H1 (cell line): ENCODE measurements around the gene ABCC9. TPM values are rescaled to one million over a fixed set of nuclear protein-coding genes. Genes with fewer than 3 reads are reported as not detected.

Experiments used
- CTCF ChIA-PET: fragments of 300-600 bp; sonication (Branson Sonifier 250); formaldehyde crosslinking; loops from one replicate; lab custom pipeline; 2021; ENCODE audit not compliant: partially characterized antibody; lab: Charles Lee
- POLR2A ChIA-PET: fragments of 300-600 bp; sonication (Branson Sonifier 250); formaldehyde crosslinking; loops from one replicate; lab custom pipeline; 2021; ENCODE audit warnings: inconsistent platforms; ENCODE audit not compliant: partially characterized antibody; lab: Charles Lee
- DNase-seq, 2 experiments: peaks; one replicate each; pipeline versions ENCODE4 v3.0.0 to v3.0.0-alpha.2; 2010 to 2022; ENCODE audit warnings: low spot score in 2 of 2, low read depth in 1 of 2, mixed read lengths in 1 of 2
- FAIRE-seq: peaks from 2 replicates; lab custom pipeline; 2011; peaks lifted over from hg19 to GRCh38; lab: Jason Lieb, UNC
- H2AFZ ChIP-seq: 2 replicates; pipeline ENCODE4 v1.8.1; 2012; ENCODE audit warnings: low read length, inconsistent platforms
- H2AK5ac ChIP-seq: 2 replicates; pipeline ENCODE4 v1.6.1; 2013; ENCODE audit warnings: low read depth, low read length
- H2BK120ac ChIP-seq: replicated peaks from 2 replicates; pipeline ENCODE3; 2013; ENCODE audit warnings: low read depth, low read length, inconsistent platforms
- H2BK12ac ChIP-seq: 2 replicates; pipeline ENCODE4 v1.6.1; 2013; ENCODE audit warnings: low read depth, low read length
- H2BK15ac ChIP-seq: 2 replicates; pipeline ENCODE4 v1.6.1; 2013; ENCODE audit warnings: low read length
- H2BK20ac ChIP-seq: 2 replicates; pipeline ENCODE4 v1.6.1; 2013; ENCODE audit warnings: low read length
- H2BK5ac ChIP-seq: 2 replicates; pipeline ENCODE4 v1.6.1; 2013; ENCODE audit warnings: low read depth, low read length
- H3K14ac ChIP-seq: 2 replicates; pipeline ENCODE4 v1.6.1; 2013; ENCODE audit warnings: inconsistent platforms; ENCODE audit not compliant: insufficient read length
- H3K18ac ChIP-seq: 2 replicates; pipeline ENCODE4 v1.6.1; 2013; ENCODE audit warnings: low read length; ENCODE audit errors: extremely low read depth
- H3K23ac ChIP-seq: 2 replicates; pipeline ENCODE4 v1.6.1; 2013; ENCODE audit warnings: inconsistent platforms; ENCODE audit not compliant: insufficient read length
- H3K23me2 ChIP-seq: 2 replicates; pipeline ENCODE4 v1.6.1; 2013; ENCODE audit warnings: low read depth, low read length
- H3K27ac ChIP-seq: 2 replicates; pipeline ENCODE4 v1.6.1; 2011; ENCODE audit warnings: low read depth, low read length, inconsistent platforms
- H3K27me3 ChIP-seq, 4 experiments: replicated peaks in 1 of 4; 1 replicate in 1 of 4; 2 replicates in 3 of 4; pipeline versions ENCODE4 v1.6.1 to v1.8.1; 2011 to 2013; ENCODE audit warnings: low read length in 3 of 4, mild to moderate bottlenecking in 3 of 4, inconsistent platforms in 2 of 4, mixed read lengths in 2 of 4, moderate library complexity in 1 of 4; ENCODE audit not compliant: control insufficient read depth in 3 of 4, insufficient read depth in 3 of 4; ENCODE audit errors: extremely low read depth in 1 of 4
- H3K36me3 ChIP-seq, 4 experiments: 2 replicates each; pipeline versions ENCODE4 v1.6.1 to v1.8.1; 2011 to 2013; ENCODE audit warnings: mild to moderate bottlenecking in 4 of 4, low read length in 3 of 4, moderate library complexity in 2 of 4, control low read depth in 1 of 4, inconsistent platforms in 1 of 4; ENCODE audit not compliant: insufficient read depth in 4 of 4, control insufficient read depth in 2 of 4
- H3K4ac ChIP-seq: replicated peaks from 2 replicates; pipeline ENCODE3; 2013; ENCODE audit warnings: low read length, low read depth, mixed read lengths, inconsistent platforms; ENCODE audit not compliant: insufficient read length
- H3K4me1 ChIP-seq, 4 experiments: replicated peaks in 1 of 4; 1 replicate in 1 of 4; 2 replicates in 3 of 4; pipeline versions ENCODE4 v1.6.1 to v1.8.1; 2011 to 2013; ENCODE audit warnings: low read length in 3 of 4, inconsistent platforms in 2 of 4, mixed read lengths in 1 of 4; ENCODE audit not compliant: insufficient read depth in 4 of 4, control insufficient read depth in 3 of 4
- H3K4me2 ChIP-seq, 2 experiments: 2 replicates each; pipeline versions ENCODE4 v1.6.1 to v1.8.1; 2011 to 2013; ENCODE audit warnings: low read depth in 2 of 2, low read length in 2 of 2, control low read depth in 1 of 2, inconsistent platforms in 1 of 2, mild to moderate bottlenecking in 1 of 2; ENCODE audit not compliant: insufficient read depth in 1 of 2
- H3K4me3 ChIP-seq, 4 experiments: fragments of 200-600, 300-600 bp in 1 of 4; sonication (generic), shearing (Covaris generic), sonication (Bioruptor Twin) in 1 of 4; 2 replicates each; pipeline versions ENCODE4 v1.5.1 to v1.8.1; 2011 to 2016; ENCODE audit warnings: low read length in 4 of 4, low read depth in 3 of 4, control low read depth in 2 of 4, inconsistent platforms in 2 of 4, mild to moderate bottlenecking in 2 of 4, mixed read lengths in 1 of 4, moderate library complexity in 1 of 4; ENCODE audit not compliant: insufficient read depth in 2 of 4; ENCODE audit errors: extremely low read depth in 1 of 4
- H3K56ac ChIP-seq: replicated peaks from 2 replicates; pipeline ENCODE3; 2013; ENCODE audit warnings: low read depth, mild to moderate bottlenecking, mixed read lengths, low read length, inconsistent platforms; ENCODE audit not compliant: insufficient read length
- H3K79me1 ChIP-seq: 2 replicates; pipeline ENCODE4 v1.6.1; 2013; ENCODE audit warnings: low read depth, low read length, control low read depth
- H3K79me2 ChIP-seq, 2 experiments: 2 replicates each; pipeline versions ENCODE4 v1.6.1 to v1.8.1; 2012 to 2013; ENCODE audit warnings: low read length in 2 of 2, mild to moderate bottlenecking in 2 of 2, inconsistent platforms in 1 of 2; ENCODE audit not compliant: insufficient read depth in 2 of 2, control insufficient read depth in 1 of 2
- H3K9ac ChIP-seq, 4 experiments: replicated peaks in 1 of 4; 1 replicate in 1 of 4; 2 replicates in 3 of 4; pipeline versions ENCODE4 v1.6.1 to v1.8.1; 2011 to 2013; ENCODE audit warnings: low read depth in 3 of 4, low read length in 3 of 4, control low read depth in 2 of 4, mild to moderate bottlenecking in 2 of 4, moderate library complexity in 2 of 4, inconsistent platforms in 1 of 4; ENCODE audit errors: extremely low read depth in 1 of 4
- H3K9me3 ChIP-seq, 2 experiments: 2 replicates each; pipeline versions ENCODE4 v1.6.1 to v1.8.1; 2012 to 2013; ENCODE audit warnings: mild to moderate bottlenecking in 2 of 2, moderate library complexity in 2 of 2, control low read depth in 1 of 2, inconsistent platforms in 1 of 2, low read depth in 1 of 2, low read length in 1 of 2, mixed read lengths in 1 of 2; ENCODE audit not compliant: insufficient read depth in 2 of 2
- H4K20me1 ChIP-seq, 2 experiments: replicated peaks in 1 of 2; 2 replicates each; pipeline versions ENCODE3 to v1.8.1; 2011 to 2013; ENCODE audit warnings: inconsistent platforms in 2 of 2, low read length in 2 of 2, mild to moderate bottlenecking in 1 of 2; ENCODE audit not compliant: insufficient read depth in 2 of 2, control insufficient read depth in 1 of 2
- H4K5ac ChIP-seq: 2 replicates; pipeline ENCODE4 v1.6.1; 2013; ENCODE audit warnings: low read length, low read depth, mixed read lengths, inconsistent platforms; ENCODE audit not compliant: insufficient read length
- H4K8ac ChIP-seq: 2 replicates; pipeline ENCODE4 v1.8.0; 2013; ENCODE audit warnings: mild to moderate bottlenecking, moderate library complexity, low read length, inconsistent platforms; ENCODE audit not compliant: insufficient read depth; ENCODE audit errors: extremely low read depth
- H4K91ac ChIP-seq: replicated peaks from 2 replicates; pipeline ENCODE3; 2013; ENCODE audit warnings: low read length, mixed read lengths, inconsistent platforms; ENCODE audit not compliant: insufficient read length
- ATF3 ChIP-seq: IDR thresholded peaks from 2 replicates; pipeline ENCODE4 v1.6.1; 2011; ENCODE audit warnings: low read depth, mild to moderate bottlenecking, low read length; ENCODE audit not compliant: insufficient read depth
- BACH1 ChIP-seq: IDR thresholded peaks from 2 replicates; pipeline ENCODE4 v1.6.1; 2012; ENCODE audit warnings: low read length, improper control_type of control experiment
- BRCA1 ChIP-seq: IDR thresholded peaks from 2 replicates; pipeline ENCODE4 v1.6.1; 2012; ENCODE audit warnings: low read depth, low read length, improper control_type of control experiment
- EGR1 ChIP-seq: IDR thresholded peaks from 2 replicates; pipeline ENCODE4 v1.6.1; 2011; ENCODE audit warnings: low read depth, low read length, borderline replicate concordance
- FOSL1 ChIP-seq: IDR thresholded peaks from 2 replicates; pipeline ENCODE4 v1.6.1; 2011; ENCODE audit warnings: mild to moderate bottlenecking, low read depth, low read length, moderate library complexity; ENCODE audit not compliant: insufficient read depth
- GABPA ChIP-seq: IDR thresholded peaks from 2 replicates; pipeline ENCODE4 v1.6.1; 2011; ENCODE audit warnings: mild to moderate bottlenecking, low read length, moderate library complexity, borderline replicate concordance; ENCODE audit not compliant: insufficient read depth
- KDM4A ChIP-seq: IDR thresholded peaks from one replicate; pipeline ENCODE4 v1.7.1; 2012; ENCODE audit warnings: low read depth, mild to moderate bottlenecking, moderate library complexity, low read length, inconsistent platforms; ENCODE audit not compliant: severe bottlenecking
- TAF1 ChIP-seq: IDR thresholded peaks from 2 replicates; pipeline ENCODE4 v1.6.1; 2011; ENCODE audit warnings: mild to moderate bottlenecking, low read depth, low read length
- TBP ChIP-seq: IDR thresholded peaks from 2 replicates; pipeline ENCODE4 v1.6.1; 2011; ENCODE audit warnings: low read depth, low read length, improper control_type of control experiment
- whole genome bisulfite sequencing, 2 experiments: shearing (Covaris generic) in 1 of 2; methylation state at CpG; one replicate each; pipeline versions ENCODE4 v1.1.6 to v1.1.7; 2013 to 2015; ENCODE audit warnings: low lambda C conversion rate in 2 of 2, mixed read lengths in 2 of 2, inconsistent platforms in 1 of 2, low coverage in 1 of 2, missing lambda C conversion rate in 1 of 2; ENCODE audit not compliant: insufficient replicate concordance in 2 of 2, insufficient coverage in 1 of 2, insufficient read length in 1 of 2; ENCODE audit errors: extremely low coverage in 1 of 2, missing lambda C conversion rate in 1 of 2; 5-methylcytosine and 5-hydroxymethylcytosine counted together
- polyA plus RNA-seq, 7 experiments: library from polyadenylated mRNA; depleted of rRNA in 3 of 7; stranded (reverse) in 5 of 7; unstranded in 2 of 7; fragments of >200 nt in 5 of 7; fragments of 200-250 nt in 2 of 7; gene quantifications; 1 replicate in 5 of 7; 2 replicates in 1 of 7; 4 replicates in 1 of 7; pipeline versions ENCODE4 v1.2.1 to v1.2.3, GENCODE V29; 2011 to 2013; ENCODE audit warnings: missing spikeins in 2 of 7, mixed read lengths in 2 of 7
- total RNA-seq: library from RNA; stranded (reverse); fragmentation: NEBNext Ultra II Directional; extraction: Animal tissue kit (Norgen Biotek cat#: 25700); gene quantifications from 2 replicates; pipeline ENCODE4 v1.2.1, GENCODE V29; 2021

The ABCC9 gene
- total and polyA plus RNA-seq, 2 of the 8 experiments (the other 6 are each of a cell fraction or from before 2014, with no cell fraction given), result under 0.01 TPM; not detected in 1

- no peak overlapping the region for H3K14ac ChIP-seq
- POLR2A ChIA-PET, result no interaction called here
- H3K79me2 ChIP-seq, result no peaks in the 10 kb centered on the region
- H2BK12ac ChIP-seq, result no peak overlapping the region
- no peaks in the 10 kb centered on the region for H3K27me3 ChIP-seq
- no peaks in the 10 kb centered on the region for H4K20me1 ChIP-seq
- H2BK5ac ChIP-seq, result no peak overlapping the region
- H3K23ac ChIP-seq, result no peak overlapping the region
- no peak overlapping the region for H2AFZ ChIP-seq
- H4K91ac ChIP-seq, result no peak overlapping the region
- no peaks in the 10 kb centered on the region for H3K9me3 ChIP-seq
- H3K4me1 ChIP-seq, result no peaks in the 10 kb centered on the region
- no peak for FAIRE-seq
- no peak overlapping the region for H4K5ac ChIP-seq
- no peaks in the 10 kb centered on the region for H3K79me1 ChIP-seq
- CTCF ChIA-PET, result interaction anchor here (0.6 to 2.1 kb wide), 3 partner anchors 9 to 236 kb away, joined by 3 to 5 read pairs (median 3); no protein-coding TSS in a partner anchor
- no peak overlapping the region for H3K9ac ChIP-seq
- H3K4me2 ChIP-seq, result no peak overlapping the region
- no peak overlapping the region for H3K56ac ChIP-seq
- H2BK120ac ChIP-seq, result no peak overlapping the region
- no peak overlapping the region for H4K8ac ChIP-seq
- no peak overlapping the region for H2AK5ac ChIP-seq
- TF ChIP-seq BRCA1 (no peak), ATF3 (no peak), BACH1 (no peak), KDM4A (no peak), TBP (no peak), FOSL1 (no peak), EGR1 (no peak), TAF1 (no peak), GABPA (no peak)
- H3K4ac ChIP-seq, result no peak overlapping the region
- H2BK15ac ChIP-seq, result no peak overlapping the region
- H3K18ac ChIP-seq, result no peak overlapping the region
- H2BK20ac ChIP-seq, result no peak overlapping the region
- no peak overlapping the region for H3K27ac ChIP-seq
- no peaks in the 10 kb centered on the region for H3K36me3 ChIP-seq
- 100% methylated on average over 2 of the region's 2 CpGs; no CpG with 5 or more reads in 1 of the 2 experiments for WGBS, 2 experiments
- no peak for DNase-seq
- no peaks in the 10 kb centered on the region for H3K23me2 ChIP-seq
- H3K4me3 ChIP-seq, result no peak overlapping the region
Observed at GRCh38 chr12:21766403-21766802, 174.8 kb downstream of the ABCC9 start.
